DOHH2 (cell line): ENCODE data around the gene UBE2V1.

Source experiments
- H3F3A ChIP-seq: fragments of 200-600 bp; sonication (generic), shearing (Covaris generic); 2 replicates; pipeline ENCODE4 v1.6.0; 2016; ENCODE audit warnings: antibody characterized with exemption, mild to moderate bottlenecking; ENCODE audit not compliant: control insufficient read depth, insufficient read depth
- H3K27ac ChIP-seq: fragments of 200-600 bp; sonication (generic); 2 replicates; pipeline ENCODE4 v1.5.1; 2014; ENCODE audit warnings: low read depth, mild to moderate bottlenecking, low read length, moderate library complexity
- H3K27me3 ChIP-seq: fragments of 200-600 bp; sonication (generic); 2 replicates; pipeline ENCODE4 v1.6.1; 2014; ENCODE audit warnings: mild to moderate bottlenecking, low read length, mixed read lengths; ENCODE audit not compliant: control insufficient read depth
- H3K36me3 ChIP-seq: fragments of 200-600 bp; sonication (generic); 2 replicates; pipeline ENCODE4 v1.6.1; 2014; ENCODE audit warnings: mild to moderate bottlenecking, low read length, moderate library complexity, mixed read lengths; ENCODE audit not compliant: control insufficient read depth
- H3K4me1 ChIP-seq: fragments of 200-600 bp; sonication (generic); 2 replicates; pipeline ENCODE4 v1.6.1; 2014; ENCODE audit warnings: mild to moderate bottlenecking, low read length, mixed read lengths; ENCODE audit not compliant: control insufficient read depth
- H3K4me2 ChIP-seq: fragments of 200-600 bp; sonication (generic); 2 replicates; pipeline ENCODE4 v1.6.0; 2014; ENCODE audit warnings: mild to moderate bottlenecking, low read length, moderate library complexity
- H3K4me3 ChIP-seq: fragments of 200-600 bp; sonication (generic); 2 replicates; pipeline ENCODE4 v1.5.1; 2014; ENCODE audit warnings: mild to moderate bottlenecking, low read length, mixed read lengths
- H3K79me2 ChIP-seq: fragments of 200-600 bp; sonication (generic); 2 replicates; pipeline ENCODE4 v1.6.1; 2014; ENCODE audit warnings: mild to moderate bottlenecking, low read length, mixed read lengths; ENCODE audit not compliant: control insufficient read depth
- H3K9me2 ChIP-seq: fragments of 200-600 bp; sonication (generic); replicated peaks from 2 replicates; pipeline ENCODE4 v1.6.1; 2014; ENCODE audit warnings: mild to moderate bottlenecking, low read length, mixed read lengths; ENCODE audit not compliant: control insufficient read depth
- H3K9me3 ChIP-seq: fragments of 200-600 bp; sonication (generic); 2 replicates; pipeline ENCODE4 v1.6.1; 2014; ENCODE audit warnings: antibody characterized with exemption, low read length, mixed read lengths; ENCODE audit not compliant: control insufficient read depth, insufficient read depth
- H4K20me1 ChIP-seq: fragments of 200-600 bp; sonication (generic); 2 replicates; pipeline ENCODE4 v1.6.0; 2014; ENCODE audit warnings: low read depth, mild to moderate bottlenecking, antibody characterized with exemption, low read length, moderate library complexity; ENCODE audit not compliant: control insufficient read depth, insufficient read depth
- EZH2phosphoT487 ChIP-seq: fragments of 200-600 bp; sonication (generic); IDR thresholded peaks from 2 replicates; pipeline ENCODE4 v1.6.1; 2017; ENCODE audit warnings: borderline replicate concordance, mild to moderate bottlenecking, antibody characterized with exemption, low read length, moderate library complexity, mixed read lengths
- TF ChIP-seq, protein P1 (sequence below): fragments of 200-600 bp; sonication (generic); IDR thresholded peaks from one replicate; pipeline ENCODE4 v1.5.1; 2014; ENCODE audit warnings: antibody characterized with exemption, mild to moderate bottlenecking, low read depth, low read length; ENCODE audit not compliant: poor library complexity, severe bottlenecking

UBE2V1 gene

GRCh38 chr20:50141811-50142561, 29.0 kb upstream of the UBE2V1 start:
- H3K9me2 ChIP-seq, result no peaks in the 10 kb centered on the region
- no peaks in the 10 kb centered on the region for H3F3A ChIP-seq
- H3K9me3 ChIP-seq, result no peaks in the 10 kb centered on the region
- no peaks in the 10 kb centered on the region for H4K20me1 ChIP-seq
- H3K27me3 ChIP-seq, result no peaks in the 10 kb centered on the region
- TF ChIP-seq EZH2phosphoT487, result no peak
- TF ChIP-seq, protein P1, sequence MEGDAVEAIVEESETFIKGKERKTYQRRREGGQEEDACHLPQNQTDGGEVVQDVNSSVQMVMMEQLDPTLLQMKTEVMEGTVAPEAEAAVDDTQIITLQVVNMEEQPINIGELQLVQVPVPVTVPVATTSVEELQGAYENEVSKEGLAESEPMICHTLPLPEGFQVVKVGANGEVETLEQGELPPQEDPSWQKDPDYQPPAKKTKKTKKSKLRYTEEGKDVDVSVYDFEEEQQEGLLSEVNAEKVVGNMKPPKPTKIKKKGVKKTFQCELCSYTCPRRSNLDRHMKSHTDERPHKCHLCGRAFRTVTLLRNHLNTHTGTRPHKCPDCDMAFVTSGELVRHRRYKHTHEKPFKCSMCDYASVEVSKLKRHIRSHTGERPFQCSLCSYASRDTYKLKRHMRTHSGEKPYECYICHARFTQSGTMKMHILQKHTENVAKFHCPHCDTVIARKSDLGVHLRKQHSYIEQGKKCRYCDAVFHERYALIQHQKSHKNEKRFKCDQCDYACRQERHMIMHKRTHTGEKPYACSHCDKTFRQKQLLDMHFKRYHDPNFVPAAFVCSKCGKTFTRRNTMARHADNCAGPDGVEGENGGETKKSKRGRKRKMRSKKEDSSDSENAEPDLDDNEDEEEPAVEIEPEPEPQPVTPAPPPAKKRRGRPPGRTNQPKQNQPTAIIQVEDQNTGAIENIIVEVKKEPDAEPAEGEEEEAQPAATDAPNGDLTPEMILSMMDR, result no peak
- H3K4me1 ChIP-seq, result peaks cover 8% of the 10 kb centered on the region
- H3K36me3 ChIP-seq, result peaks cover 39% of the 10 kb centered on the region
- peaks cover 22% of the 10 kb centered on the region for H3K79me2 ChIP-seq
- H3K4me3 ChIP-seq, result no peak overlapping the region
- no peak overlapping the region for H3K4me2 ChIP-seq
- H3K27ac ChIP-seq, result no peak overlapping the region

- Histone ChIP-seq H3K9me3 (no peaks in the 10 kb centered on the region), H3K4me2 (no peak overlapping the region), H3K36me3 (peaks cover 33% of the 10 kb centered on the region), H3K79me2 (peaks cover 14% of the 10 kb centered on the region), H3K4me1 (no peaks in the 10 kb centered on the region), H3F3A (no peaks in the 10 kb centered on the region), H3K4me3 (no peak overlapping the region), H4K20me1 (no peaks in the 10 kb centered on the region), H3K9me2 (no peaks in the 10 kb centered on the region), H3K27ac (no peak overlapping the region), H3K27me3 (no peaks in the 10 kb centered on the region)
- TF ChIP-seq, protein P1, result no peak
- TF ChIP-seq EZH2phosphoT487, result no peak
Measured at GRCh38 chr20:50141018-50141675, 28.2 kb upstream of the UBE2V1 start.

DNA sequence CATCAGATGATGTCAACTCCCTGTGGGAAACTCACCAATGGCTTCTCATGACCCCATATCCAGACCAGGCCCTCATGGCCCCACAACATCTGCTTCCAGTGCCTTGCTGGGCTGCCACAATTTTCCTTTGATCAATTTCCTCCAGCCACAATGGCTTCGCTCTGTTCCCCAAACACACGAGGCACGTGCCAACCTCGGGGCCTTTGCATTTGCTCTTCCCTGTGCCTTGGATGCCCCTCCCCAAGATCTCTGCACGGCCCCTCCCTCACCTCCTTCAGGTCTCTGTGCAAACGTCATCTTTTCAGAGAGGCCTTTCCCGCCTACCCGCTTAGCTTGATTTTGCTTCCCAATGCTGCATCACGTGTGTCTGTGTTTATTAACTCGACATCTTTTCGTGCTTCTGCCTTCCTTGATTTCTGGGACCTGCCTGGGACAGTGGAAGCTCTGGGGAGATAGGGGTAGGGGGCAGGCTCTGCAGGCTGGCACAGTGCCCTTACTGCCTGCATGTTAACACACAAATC, 27.4 kb upstream of the UBE2V1 start:
- Histone ChIP-seq H3F3A (no peaks in the 10 kb centered on the region), H4K20me1 (no peaks in the 10 kb centered on the region), H3K4me3 (no peak overlapping the region), H3K27me3 (no peaks in the 10 kb centered on the region), H3K4me2 (no peak overlapping the region), H3K27ac (no peak overlapping the region), H3K9me3 (no peaks in the 10 kb centered on the region), H3K9me2 (no peaks in the 10 kb centered on the region), H3K4me1 (no peaks in the 10 kb centered on the region), H3K79me2 (peaks cover 8% of the 10 kb centered on the region), H3K36me3 (peaks cover 28% of the 10 kb centered on the region)
- TF ChIP-seq EZH2phosphoT487, result no peak
- TF ChIP-seq, protein P1, result no peak
